Neural progenitor cell (in vitro differentiated cells): Measurements from ENCODE around the gene LGR6.

ENCODE experiments used
- EZH2 ChIP-seq: fragments of 200-600 bp; sonication (generic); IDR thresholded peaks from 2 replicates; pipeline ENCODE4 v1.6.1; 2017; ENCODE audit warnings: antibody characterized with exemption, mild to moderate bottlenecking, moderate library complexity
- EZH2phosphoT487 ChIP-seq: fragments of 200-600 bp; sonication (generic); IDR thresholded peaks from 2 replicates; pipeline ENCODE4 v1.6.1; 2017; ENCODE audit warnings: antibody characterized with exemption
- TF ChIP-seq, protein P1 (sequence below): fragments of 200-600 bp; sonication (generic); IDR thresholded peaks from 2 replicates; pipeline ENCODE4 v1.5.1; 2017; ENCODE audit warnings: antibody characterized with exemption, mild to moderate bottlenecking

GRCh38 chr1:202249846-202250245, 56.2 kb downstream of the LGR6 start:
- TF ChIP-seq, protein P1, sequence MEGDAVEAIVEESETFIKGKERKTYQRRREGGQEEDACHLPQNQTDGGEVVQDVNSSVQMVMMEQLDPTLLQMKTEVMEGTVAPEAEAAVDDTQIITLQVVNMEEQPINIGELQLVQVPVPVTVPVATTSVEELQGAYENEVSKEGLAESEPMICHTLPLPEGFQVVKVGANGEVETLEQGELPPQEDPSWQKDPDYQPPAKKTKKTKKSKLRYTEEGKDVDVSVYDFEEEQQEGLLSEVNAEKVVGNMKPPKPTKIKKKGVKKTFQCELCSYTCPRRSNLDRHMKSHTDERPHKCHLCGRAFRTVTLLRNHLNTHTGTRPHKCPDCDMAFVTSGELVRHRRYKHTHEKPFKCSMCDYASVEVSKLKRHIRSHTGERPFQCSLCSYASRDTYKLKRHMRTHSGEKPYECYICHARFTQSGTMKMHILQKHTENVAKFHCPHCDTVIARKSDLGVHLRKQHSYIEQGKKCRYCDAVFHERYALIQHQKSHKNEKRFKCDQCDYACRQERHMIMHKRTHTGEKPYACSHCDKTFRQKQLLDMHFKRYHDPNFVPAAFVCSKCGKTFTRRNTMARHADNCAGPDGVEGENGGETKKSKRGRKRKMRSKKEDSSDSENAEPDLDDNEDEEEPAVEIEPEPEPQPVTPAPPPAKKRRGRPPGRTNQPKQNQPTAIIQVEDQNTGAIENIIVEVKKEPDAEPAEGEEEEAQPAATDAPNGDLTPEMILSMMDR = no peak
- TF ChIP-seq EZH2 = no peak
- no peak for TF ChIP-seq EZH2phosphoT487
